RWPE2 (cell line): Measurements from ENCODE around the gene FGF10.
A peak's percentile ranks its signal among the peaks of the same experiment; 100 is the strongest.

Experiments
- ATAC-seq: fragments of 200-7000 bp; cut with Tn5 transposase; 3 replicates; pipeline ENCODE4 v1.9.1; 2021; ENCODE audit warnings: low read depth
- DNase-seq: peaks from one replicate; pipeline ENCODE4 v3.0.0-alpha.2; 2020; ENCODE audit warnings: low spot score
- H3K27ac ChIP-seq: fragments of 450-650 bp; 2 replicates; pipeline ENCODE4 v1.5.1; 2017; ENCODE audit warnings: mild to moderate bottlenecking; ENCODE audit not compliant: poor library complexity, severe bottlenecking
- H3K27me3 ChIP-seq: fragments of 250-450 bp; sonication (Bioruptor Pico); 2 replicates; pipeline ENCODE4 v1.5.1; 2021; ENCODE audit warnings: mild to moderate bottlenecking, moderate library complexity; ENCODE audit not compliant: insufficient read depth, poor library complexity, severe bottlenecking
- H3K36me3 ChIP-seq: fragments of 250-450 bp; sonication (Bioruptor Pico); 2 replicates; pipeline ENCODE4 v1.5.1; 2020; ENCODE audit warnings: low read depth, mild to moderate bottlenecking, moderate library complexity
- H3K4me1 ChIP-seq: fragments of 250-450 bp; sonication (Bioruptor Pico); 2 replicates; pipeline ENCODE4 v1.5.1; 2021; ENCODE audit warnings: mild to moderate bottlenecking, moderate library complexity; ENCODE audit not compliant: insufficient read depth, poor library complexity, severe bottlenecking
- H3K4me3 ChIP-seq: fragments of 250-450 bp; sonication (Bioruptor Pico); 2 replicates; pipeline ENCODE4 v1.5.1; 2021; ENCODE audit warnings: mild to moderate bottlenecking, moderate library complexity; ENCODE audit not compliant: severe bottlenecking
- H3K9me3 ChIP-seq: fragments of 250-450 bp; sonication (Bioruptor Pico); 2 replicates; pipeline ENCODE4 v1.5.1; 2021; ENCODE audit warnings: mild to moderate bottlenecking, moderate library complexity; ENCODE audit not compliant: severe bottlenecking
- TF ChIP-seq, protein P1 (sequence below): fragments of 450-650 bp; IDR thresholded peaks from one replicate; pipeline ENCODE4 v1.5.1; 2017; ENCODE audit warnings: mild to moderate bottlenecking, moderate library complexity; ENCODE audit not compliant: poor library complexity, severe bottlenecking

Gene FGF10

DNA sequence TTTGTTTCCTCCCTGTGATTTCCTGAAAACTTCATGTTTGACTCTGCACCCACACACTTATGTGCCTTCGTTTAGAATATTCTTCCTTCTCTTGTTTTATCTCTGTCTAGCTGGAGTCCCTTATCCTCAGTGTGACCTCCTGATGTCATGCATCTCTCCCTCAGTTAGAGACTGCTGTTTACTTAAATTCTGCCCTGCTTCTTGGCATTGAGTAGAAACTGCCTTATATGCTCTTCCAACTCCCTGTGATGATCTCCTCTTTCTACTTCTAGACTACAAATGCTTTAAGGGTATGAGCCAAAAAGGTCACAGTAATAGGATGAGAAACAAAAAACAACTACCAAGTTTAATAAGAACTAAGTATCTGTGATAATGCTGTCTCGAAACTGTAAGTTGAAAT is 12.2 kb downstream of the FGF10 start:
- no peak overlapping the region for H3K4me3 ChIP-seq
- TF ChIP-seq, protein P1, sequence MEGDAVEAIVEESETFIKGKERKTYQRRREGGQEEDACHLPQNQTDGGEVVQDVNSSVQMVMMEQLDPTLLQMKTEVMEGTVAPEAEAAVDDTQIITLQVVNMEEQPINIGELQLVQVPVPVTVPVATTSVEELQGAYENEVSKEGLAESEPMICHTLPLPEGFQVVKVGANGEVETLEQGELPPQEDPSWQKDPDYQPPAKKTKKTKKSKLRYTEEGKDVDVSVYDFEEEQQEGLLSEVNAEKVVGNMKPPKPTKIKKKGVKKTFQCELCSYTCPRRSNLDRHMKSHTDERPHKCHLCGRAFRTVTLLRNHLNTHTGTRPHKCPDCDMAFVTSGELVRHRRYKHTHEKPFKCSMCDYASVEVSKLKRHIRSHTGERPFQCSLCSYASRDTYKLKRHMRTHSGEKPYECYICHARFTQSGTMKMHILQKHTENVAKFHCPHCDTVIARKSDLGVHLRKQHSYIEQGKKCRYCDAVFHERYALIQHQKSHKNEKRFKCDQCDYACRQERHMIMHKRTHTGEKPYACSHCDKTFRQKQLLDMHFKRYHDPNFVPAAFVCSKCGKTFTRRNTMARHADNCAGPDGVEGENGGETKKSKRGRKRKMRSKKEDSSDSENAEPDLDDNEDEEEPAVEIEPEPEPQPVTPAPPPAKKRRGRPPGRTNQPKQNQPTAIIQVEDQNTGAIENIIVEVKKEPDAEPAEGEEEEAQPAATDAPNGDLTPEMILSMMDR, result no peak
- no peak overlapping the region for H3K27ac ChIP-seq
- DNase-seq, result no peak
- peaks cover 3% of the 10 kb centered on the region for H3K27me3 ChIP-seq
- H3K4me1 ChIP-seq, result no peaks in the 10 kb centered on the region
- no peaks in the 10 kb centered on the region for H3K9me3 ChIP-seq
- no peaks in the 10 kb centered on the region for H3K36me3 ChIP-seq
- no peak for ATAC-seq

DNA sequence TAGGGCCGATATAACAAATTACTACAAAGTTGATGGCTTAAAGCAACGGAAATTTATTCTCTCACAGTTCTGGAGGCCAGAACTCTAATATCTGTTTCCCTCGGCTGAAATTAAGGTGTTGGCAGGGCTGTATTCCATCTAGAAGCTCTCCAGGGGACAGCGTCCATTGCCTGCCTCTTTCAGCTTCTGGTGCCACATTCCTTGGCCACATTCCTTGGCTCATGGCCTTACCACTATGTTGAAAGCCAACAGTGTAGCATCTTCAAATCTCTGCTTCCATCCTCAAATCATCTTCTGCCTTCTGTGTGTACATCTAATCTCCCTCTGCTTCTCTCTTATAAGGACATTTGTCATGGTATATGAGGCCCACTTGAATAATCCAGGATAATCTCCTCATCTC is 17.2 kb downstream of the FGF10 start:
- TF ChIP-seq, protein P1, result no peak
- Histone ChIP-seq H3K4me3 (no peak overlapping the region), H3K9me3 (no peaks in the 10 kb centered on the region), H3K4me1 (no peaks in the 10 kb centered on the region), H3K36me3 (no peaks in the 10 kb centered on the region), H3K27me3 (peaks cover 13% of the 10 kb centered on the region), H3K27ac (no peak overlapping the region)
- no peak for DNase-seq
- ATAC-seq, result no peak

DNA sequence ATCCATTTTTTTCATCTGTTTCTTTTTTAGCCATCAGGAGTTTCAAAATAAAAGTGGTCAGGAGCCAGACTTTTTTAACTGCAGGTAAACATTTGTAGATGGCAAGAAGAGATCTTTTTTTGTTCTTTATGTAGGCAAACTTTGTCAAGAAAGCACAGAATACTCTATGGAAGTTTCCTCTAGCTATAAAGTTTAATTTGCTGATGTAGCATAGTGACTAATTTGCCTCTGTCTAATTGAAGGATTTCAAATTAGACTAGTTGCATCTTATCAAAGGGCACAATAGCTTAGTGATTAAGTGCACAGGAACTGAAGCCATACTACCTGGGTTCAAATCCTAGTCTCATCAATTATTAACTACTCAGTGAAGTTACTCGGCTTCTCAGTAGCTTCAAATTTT is 22.0 kb downstream of the FGF10 start:
- TF ChIP-seq, protein P1, result no peak
- ATAC-seq (no peak), DNase-seq (no peak)
- H3K27me3 ChIP-seq, result peaks cover 27% of the 10 kb centered on the region
- H3K9me3 ChIP-seq, result no peaks in the 10 kb centered on the region
- H3K27ac ChIP-seq, result no peak overlapping the region
- no peaks in the 10 kb centered on the region for H3K4me1 ChIP-seq
- H3K4me3 ChIP-seq, result no peak overlapping the region
- no peaks in the 10 kb centered on the region for H3K36me3 ChIP-seq

DNA sequence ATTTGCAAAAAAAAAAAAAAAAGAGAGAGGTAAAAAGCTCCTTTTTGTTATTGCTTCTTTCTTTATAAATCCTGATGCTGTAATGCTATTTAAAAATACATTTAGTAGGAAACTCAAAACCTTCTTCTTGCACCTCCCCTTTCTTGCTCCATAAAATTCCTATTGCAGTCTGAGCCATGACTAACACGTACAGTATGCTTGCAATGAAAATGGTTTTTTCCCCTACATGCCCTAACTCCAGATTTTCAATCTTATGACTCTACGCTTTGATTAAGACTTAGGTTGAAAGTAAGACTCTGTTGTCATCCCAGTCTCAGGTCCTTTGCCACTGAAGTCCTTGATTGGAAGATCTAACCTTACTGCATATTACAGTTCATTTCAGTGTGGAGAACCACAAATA is 23.9 kb downstream of the FGF10 start:
- Histone ChIP-seq H3K36me3 (no peaks in the 10 kb centered on the region), H3K27ac (no peak overlapping the region), H3K4me1 (no peaks in the 10 kb centered on the region), H3K9me3 (no peaks in the 10 kb centered on the region), H3K4me3 (no peak overlapping the region), H3K27me3 (peaks cover 28% of the 10 kb centered on the region)
- ATAC-seq, result peak; percentile 72
- no peak for DNase-seq
- TF ChIP-seq, protein P1, result no peak

DNA sequence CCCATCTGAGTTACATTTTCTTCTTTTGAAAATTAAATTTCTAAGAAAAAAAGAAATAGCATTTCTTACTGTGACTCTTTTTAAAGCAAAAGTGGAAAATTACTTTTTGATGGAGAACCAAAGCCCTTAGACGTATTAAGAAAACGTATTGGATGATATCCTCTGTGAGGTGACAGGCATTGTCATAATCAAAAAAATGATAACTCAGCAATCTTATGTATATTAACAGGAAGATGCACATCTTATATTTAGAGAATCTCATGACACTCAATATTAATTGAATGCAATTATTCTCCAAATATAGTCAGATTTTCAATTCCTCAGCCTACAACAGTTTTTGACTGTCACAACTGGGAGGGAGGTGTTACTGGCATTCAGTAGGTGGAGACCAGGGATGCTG is 25.1 kb downstream of the FGF10 start:
- Histone ChIP-seq H3K27me3 (peaks cover 25% of the 10 kb centered on the region), H3K4me1 (no peaks in the 10 kb centered on the region), H3K9me3 (no peaks in the 10 kb centered on the region), H3K27ac (no peak overlapping the region), H3K36me3 (no peaks in the 10 kb centered on the region), H3K4me3 (no peak overlapping the region)
- DNase-seq (no peak), ATAC-seq (no peak)
- TF ChIP-seq, protein P1, result no peak
